ENCODE measurements around the gene TM7SF2. TPM values are rescaled to one million over a fixed set of nuclear protein-coding genes. Genes with fewer than 3 reads are reported as not detected.

TM7SF2 gene
- total and polyA plus RNA-seq, 11 donors, result 17.6 to 752 (median 74.6) TPM

- Histone ChIP-seq H3K36me3 (peaks cover 0 to 51% (median 42%) of the 10 kb centered on the region in 9 donors), H3K4me3 (no peak overlapping the region)
- intact Hi-C loops (cut with DNase I), result loop anchor here in 2 of 10 donors (10.0 kb wide), 1 partner anchor 72 kb away; the partner anchor contains the start of gene ARL2 (in 2 of the 2)
Observed at GRCh38 chr11:65086809-65087208, 24.9 kb upstream of the TM7SF2 start.

GRCh38 chr11:65087216-65087615 is 24.5 kb upstream of the TM7SF2 start:
- intact Hi-C loops (cut with DNase I), result loop anchor here in 2 of 10 donors (10.0 kb wide), 1 partner anchor 72 kb away; the partner anchor contains the start of gene ARL2 (in 2 of the 2)
- H3K4me1 ChIP-seq, result peaks cover 4 to 27% (median 16%) of the 10 kb centered on the region in 12 donors
- peaks cover 0 to 51% (median 42%) of the 10 kb centered on the region in 9 donors for H3K36me3 ChIP-seq
- no peak for DNase-seq
- no peaks in the 10 kb centered on the region for H3K9me3 ChIP-seq
- no peak overlapping the region for H3K4me3 ChIP-seq
- ATAC-seq, result no peak
- WGBS, 4 donors, result 86 to 93% (median 89%) methylated on average over 11 of the region's 11 CpGs
- no peak for TF ChIP-seq POLR2A (IDR thresholded peaks at IDR 0.05)
- TF ChIP-seq, protein P1, sequence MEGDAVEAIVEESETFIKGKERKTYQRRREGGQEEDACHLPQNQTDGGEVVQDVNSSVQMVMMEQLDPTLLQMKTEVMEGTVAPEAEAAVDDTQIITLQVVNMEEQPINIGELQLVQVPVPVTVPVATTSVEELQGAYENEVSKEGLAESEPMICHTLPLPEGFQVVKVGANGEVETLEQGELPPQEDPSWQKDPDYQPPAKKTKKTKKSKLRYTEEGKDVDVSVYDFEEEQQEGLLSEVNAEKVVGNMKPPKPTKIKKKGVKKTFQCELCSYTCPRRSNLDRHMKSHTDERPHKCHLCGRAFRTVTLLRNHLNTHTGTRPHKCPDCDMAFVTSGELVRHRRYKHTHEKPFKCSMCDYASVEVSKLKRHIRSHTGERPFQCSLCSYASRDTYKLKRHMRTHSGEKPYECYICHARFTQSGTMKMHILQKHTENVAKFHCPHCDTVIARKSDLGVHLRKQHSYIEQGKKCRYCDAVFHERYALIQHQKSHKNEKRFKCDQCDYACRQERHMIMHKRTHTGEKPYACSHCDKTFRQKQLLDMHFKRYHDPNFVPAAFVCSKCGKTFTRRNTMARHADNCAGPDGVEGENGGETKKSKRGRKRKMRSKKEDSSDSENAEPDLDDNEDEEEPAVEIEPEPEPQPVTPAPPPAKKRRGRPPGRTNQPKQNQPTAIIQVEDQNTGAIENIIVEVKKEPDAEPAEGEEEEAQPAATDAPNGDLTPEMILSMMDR (IDR thresholded peaks at IDR 0.05), result no peak
- no peaks in the 10 kb centered on the region for H3K27me3 ChIP-seq
- H3K27ac ChIP-seq, result no peak overlapping the region

More at GRCh38 chr11:65086809-65087208, 24.9 kb upstream of the TM7SF2 start:
- Histone ChIP-seq H3K9me3 (no peaks in the 10 kb centered on the region), H3K4me1 (peaks cover 4 to 27% (median 16%) of the 10 kb centered on the region in 12 donors), H3K27ac (no peak overlapping the region), H3K27me3 (no peaks in the 10 kb centered on the region)
- no peak for ATAC-seq
- WGBS, 4 donors, result 91 to 95% (median 93%) methylated on average over 7 to 9 of the region's 9 CpGs
- no peak for DNase-seq
- no peak for TF ChIP-seq POLR2A (IDR thresholded peaks at IDR 0.05)
- TF ChIP-seq, protein P1 (IDR thresholded peaks at IDR 0.05), result no peak

DNA sequence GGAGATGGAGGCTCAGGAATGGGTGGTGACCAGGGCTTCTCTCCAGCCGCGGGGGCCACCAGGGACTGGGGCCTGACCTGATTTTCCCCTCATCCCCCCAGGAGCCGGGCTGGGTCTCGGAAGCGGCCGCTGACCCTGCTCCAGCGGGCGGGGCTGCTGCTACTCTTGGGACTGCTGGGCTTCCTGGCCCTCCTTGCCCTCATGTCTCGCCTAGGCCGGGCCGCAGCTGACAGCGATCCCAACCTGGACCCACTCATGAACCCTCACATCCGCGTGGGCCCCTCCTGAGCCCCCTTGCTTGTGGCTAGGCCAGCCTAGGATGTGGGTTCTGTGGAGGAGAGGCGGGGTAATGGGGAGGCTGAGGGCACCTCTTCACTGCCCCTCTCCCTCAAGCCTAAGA is 23.8 kb upstream of the TM7SF2 start:
- DNase-seq (no peak), ATAC-seq (no peak)
- no peaks in the 10 kb centered on the region for H3K27me3 ChIP-seq
- TF ChIP-seq, protein P1 (IDR thresholded peaks at IDR 0.05), result no peak
- TF ChIP-seq POLR2A (IDR thresholded peaks at IDR 0.05), result no peak
- H3K27ac ChIP-seq, result no peak overlapping the region
- H3K36me3 ChIP-seq, result peaks cover 0 to 51% (median 42%) of the 10 kb centered on the region in 9 donors
- 88 to 91% (median 89%) methylated on average over 5 to 15 of the region's 15 CpGs for WGBS, 4 donors
- peaks cover 4 to 26% (median 16%) of the 10 kb centered on the region in 12 donors for H3K4me1 ChIP-seq
- H3K9me3 ChIP-seq, result no peaks in the 10 kb centered on the region
- no peak overlapping the region for H3K4me3 ChIP-seq
- intact Hi-C loops (cut with DNase I), result loop anchor here in 2 of 10 donors (10.0 kb wide), 1 partner anchor 73 kb away; the partner anchor contains the start of gene ARL2 (in 2 of the 2)

DNA sequence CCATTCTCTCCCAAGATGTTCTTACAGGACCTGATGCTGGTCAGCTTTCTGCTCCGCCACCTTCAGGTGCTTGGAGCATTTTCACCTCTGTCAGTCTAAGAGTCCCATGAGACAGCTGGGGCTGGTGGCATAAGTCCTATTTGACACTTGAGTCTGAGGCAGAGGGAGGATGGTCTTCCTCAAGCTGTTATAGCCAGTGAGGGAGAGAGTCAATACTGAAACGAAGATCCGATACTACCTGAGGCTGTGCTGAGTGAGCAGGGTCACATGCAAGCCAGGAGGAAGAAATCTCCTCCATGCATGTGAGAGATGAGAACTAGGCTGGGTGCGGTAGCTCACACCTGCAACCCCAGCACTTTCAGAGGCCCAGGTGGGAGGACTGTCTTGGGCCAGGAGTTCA is 22.1 kb upstream of the TM7SF2 start:
- Histone ChIP-seq H3K4me3 (no peak overlapping the region), H3K27me3 (no peaks in the 10 kb centered on the region), H3K27ac (no peak overlapping the region), H3K4me1 (peaks cover 3 to 15% (median 10%) of the 10 kb centered on the region in 12 donors), H3K36me3 (peaks cover 0 to 51% (median 42%) of the 10 kb centered on the region in 9 donors), H3K9me3 (no peaks in the 10 kb centered on the region)
- 91 to 98% (median 95%) methylated on average over 4 of the region's 4 CpGs for WGBS, 4 donors
- intact Hi-C loops (cut with DNase I), result loop anchor here in 2 of 10 donors (10.0 kb wide), 1 partner anchor 75 kb away; the partner anchor contains the start of gene ARL2 (in 2 of the 2)
- no peak for TF ChIP-seq POLR2A (IDR thresholded peaks at IDR 0.05)
- TF ChIP-seq, protein P1 (IDR thresholded peaks at IDR 0.05), result no peak
- ATAC-seq (no peak), DNase-seq (no peak)

All from heart left ventricle (tissue), 16 donors.